Neural cell (in vitro differentiated cells): ENCODE results near the gene ZNF148. TPM values are rescaled to one million over a fixed set of nuclear protein-coding genes. Genes with fewer than 3 reads are reported as not detected.

Source experiments
- H2AFZ ChIP-seq: fragments of 200-600, 300-800 bp; sonication (generic), shearing (Covaris generic); 2 replicates; pipeline ENCODE4 v1.6.0; 2014; ENCODE audit warnings: low read depth, mild to moderate bottlenecking, antibody characterized with exemption, low read length, moderate library complexity
- H3F3A ChIP-seq: fragments of 200-600 bp; shearing (Covaris generic); 2 replicates; pipeline ENCODE4 v1.6.1; 2016; ENCODE audit warnings: mild to moderate bottlenecking, moderate library complexity, mixed read lengths, antibody characterized with exemption, low read length; ENCODE audit not compliant: insufficient read depth, poor library complexity, severe bottlenecking
- H3K27ac ChIP-seq: fragments of 200-600, 300-800 bp; sonication (generic), shearing (Covaris generic); 2 replicates; pipeline ENCODE4 v1.5.1; 2014; ENCODE audit warnings: mild to moderate bottlenecking, low read length, moderate library complexity
- H3K27me3 ChIP-seq: fragments of 300-800, 200-600 bp; sonication (generic), shearing (Covaris generic); 2 replicates; pipeline ENCODE4 v1.6.0; 2014; ENCODE audit warnings: mild to moderate bottlenecking, low read depth, low read length, moderate library complexity; ENCODE audit not compliant: insufficient read depth
- H3K36me3 ChIP-seq: fragments of 300-800, 200-600 bp; sonication (generic), shearing (Covaris generic); 2 replicates; pipeline ENCODE4 v1.5.1; 2014; ENCODE audit warnings: mild to moderate bottlenecking, antibody characterized with exemption, low read length, moderate library complexity; ENCODE audit not compliant: insufficient read depth
- H3K4me2 ChIP-seq: fragments of 300-800, 200-600 bp; sonication (generic), shearing (Covaris generic); 2 replicates; pipeline ENCODE4 v1.6.0; 2014; ENCODE audit warnings: mild to moderate bottlenecking, low read length
- H3K4me3 ChIP-seq: fragments of 300-800, 200-600 bp; sonication (generic), shearing (Covaris generic); 2 replicates; pipeline ENCODE4 v1.5.1; 2014; ENCODE audit warnings: mild to moderate bottlenecking, low read length, moderate library complexity
- H3K79me2 ChIP-seq: fragments of 200-600 bp; shearing (Covaris generic); replicated peaks from 2 replicates; pipeline ENCODE4 v1.6.0; 2014; ENCODE audit warnings: mild to moderate bottlenecking, low read length, moderate library complexity; ENCODE audit not compliant: insufficient read depth
- H3K9ac ChIP-seq: fragments of 300-800, 200-600 bp; sonication (generic), shearing (Covaris generic); 2 replicates; pipeline ENCODE4 v1.6.1; 2016; ENCODE audit warnings: mild to moderate bottlenecking, low read length, mixed read lengths
- H3K9me2 ChIP-seq: fragments of 200-600 bp; shearing (Covaris generic); 2 replicates; pipeline ENCODE4 v1.6.1; 2016; ENCODE audit warnings: mild to moderate bottlenecking, low read length, mixed read lengths; ENCODE audit not compliant: insufficient read depth
- H3K9me3 ChIP-seq: fragments of 200-600, 300-800 bp; sonication (generic), shearing (Covaris generic); 2 replicates; pipeline ENCODE4 v1.6.1; 2016; ENCODE audit warnings: mild to moderate bottlenecking, mixed run types, low read length, moderate library complexity, mixed read lengths
- H4K20me1 ChIP-seq: fragments of 200-600 bp; shearing (Covaris generic); 2 replicates; pipeline ENCODE4 v1.6.1; 2016; ENCODE audit warnings: mild to moderate bottlenecking, mixed run types; ENCODE audit not compliant: insufficient read depth
- CTCF ChIP-seq: fragments of 450-650 bp; IDR thresholded peaks from 2 replicates; pipeline ENCODE4 v1.5.1; 2014; ENCODE audit warnings: antibody characterized with exemption, mild to moderate bottlenecking, moderate library complexity; ENCODE audit not compliant: poor library complexity, severe bottlenecking
- EP300 ChIP-seq: fragments of 450-650 bp; conservative IDR thresholded peaks from 2 replicates; pipeline ENCODE4 v1.6.1; 2014; ENCODE audit warnings: antibody characterized with exemption, mild to moderate bottlenecking, moderate library complexity; ENCODE audit not compliant: poor library complexity, severe bottlenecking
- EZH2 ChIP-seq: fragments of 200-600, 300-800 bp; shearing (Covaris generic), sonication (generic); IDR thresholded peaks from 2 replicates; pipeline ENCODE4 v1.6.1; 2014; ENCODE audit warnings: antibody characterized with exemption, low read length, borderline replicate concordance, mild to moderate bottlenecking; ENCODE audit not compliant: insufficient read depth, poor library complexity, severe bottlenecking
- MXI1 ChIP-seq: fragments of 450-650 bp; conservative IDR thresholded peaks from 2 replicates; pipeline ENCODE4 v1.6.1; 2014; ENCODE audit warnings: antibody characterized with exemption, mild to moderate bottlenecking; ENCODE audit not compliant: poor library complexity, severe bottlenecking
- POLR2AphosphoS5 ChIP-seq: IDR thresholded peaks from 2 replicates; pipeline ENCODE4 v1.6.1; 2012
- RAD21 ChIP-seq: fragments of 450-650 bp; conservative IDR thresholded peaks from 2 replicates; pipeline ENCODE4 v1.6.1; 2014; ENCODE audit warnings: antibody characterized with exemption, mild to moderate bottlenecking, moderate library complexity
- REST ChIP-seq: IDR thresholded peaks from 2 replicates; pipeline ENCODE4 v1.6.1; 2012; ENCODE audit warnings: borderline replicate concordance
- SMC3 ChIP-seq: fragments of 450-650 bp; conservative IDR thresholded peaks from 2 replicates; pipeline ENCODE4 v1.6.1; 2014; ENCODE audit warnings: antibody characterized with exemption, mild to moderate bottlenecking, moderate library complexity; ENCODE audit not compliant: poor library complexity
- TAF1 ChIP-seq: IDR thresholded peaks from 2 replicates; pipeline ENCODE4 v1.6.1; 2012; ENCODE audit warnings: low read depth
- polyA plus RNA-seq: library from polyadenylated mRNA; depleted of rRNA; stranded (reverse); fragments of >200 nt; gene quantifications from 2 replicates; pipeline ENCODE4 v1.2.3, GENCODE V29; 2014

The ZNF148 gene
- polyA plus RNA-seq, 1 donor from 2014 or later, result 16.9 TPM

GRCh38 chr3:125281381-125281780, 93.7 kb downstream of the ZNF148 start:
- no peaks in the 10 kb centered on the region for H3K27me3 ChIP-seq
- H3K27ac ChIP-seq, result no peak overlapping the region
- no peaks in the 10 kb centered on the region for H3K36me3 ChIP-seq
- H2AFZ ChIP-seq, result no peak overlapping the region
- H3K9me2 ChIP-seq, result no peaks in the 10 kb centered on the region
- no peak overlapping the region for H3K4me2 ChIP-seq
- no peaks in the 10 kb centered on the region for H3K79me2 ChIP-seq
- no peaks in the 10 kb centered on the region for H3F3A ChIP-seq
- H3K4me3 ChIP-seq, result no peak overlapping the region
- TF ChIP-seq EP300 (no peak), TAF1 (no peak), EZH2 (no peak), CTCF (no peak), REST (no peak), RAD21 (no peak), POLR2AphosphoS5 (no peak)
- H4K20me1 ChIP-seq, result no peaks in the 10 kb centered on the region
- H3K9ac ChIP-seq, result no peak overlapping the region
- H3K9me3 ChIP-seq, result no peaks in the 10 kb centered on the region

GRCh38 chr3:125280668-125281361, 94.3 kb downstream of the ZNF148 start:
- Histone ChIP-seq H3F3A (no peaks in the 10 kb centered on the region), H2AFZ (no peak overlapping the region), H3K36me3 (no peaks in the 10 kb centered on the region), H3K9ac (no peak overlapping the region), H3K79me2 (no peaks in the 10 kb centered on the region), H3K9me2 (no peaks in the 10 kb centered on the region), H3K4me3 (no peak overlapping the region), H3K9me3 (no peaks in the 10 kb centered on the region), H3K27me3 (no peaks in the 10 kb centered on the region), H3K4me2 (no peak overlapping the region), H3K27ac (no peak overlapping the region), H4K20me1 (no peaks in the 10 kb centered on the region)
- TF ChIP-seq REST (no peak), CTCF (no peak), EZH2 (no peak), SMC3 (no peak), RAD21 (no peak), EP300 (no peak), POLR2AphosphoS5 (no peak), TAF1 (no peak), MXI1 (no peak)
